D721Med (cell line): Measurements from ENCODE around the gene SERINC2.

Experiments used
- DNase-seq: peaks from one replicate; pipeline ENCODE4 v3.0.0; 2011; ENCODE audit warnings: low spot score; ENCODE audit not compliant: insufficient read length
- FAIRE-seq: peaks from 2 replicates; lab custom pipeline; 2011; peaks lifted over from hg19 to GRCh38; lab: Jason Lieb, UNC
- TF ChIP-seq, protein P1 (sequence below): IDR thresholded peaks from 2 replicates; pipeline ENCODE4 v1.5.1; 2012; ENCODE audit warnings: mild to moderate bottlenecking, control low read depth; ENCODE audit not compliant: insufficient read depth; ENCODE audit errors: missing control alignments

Gene SERINC2

DNA sequence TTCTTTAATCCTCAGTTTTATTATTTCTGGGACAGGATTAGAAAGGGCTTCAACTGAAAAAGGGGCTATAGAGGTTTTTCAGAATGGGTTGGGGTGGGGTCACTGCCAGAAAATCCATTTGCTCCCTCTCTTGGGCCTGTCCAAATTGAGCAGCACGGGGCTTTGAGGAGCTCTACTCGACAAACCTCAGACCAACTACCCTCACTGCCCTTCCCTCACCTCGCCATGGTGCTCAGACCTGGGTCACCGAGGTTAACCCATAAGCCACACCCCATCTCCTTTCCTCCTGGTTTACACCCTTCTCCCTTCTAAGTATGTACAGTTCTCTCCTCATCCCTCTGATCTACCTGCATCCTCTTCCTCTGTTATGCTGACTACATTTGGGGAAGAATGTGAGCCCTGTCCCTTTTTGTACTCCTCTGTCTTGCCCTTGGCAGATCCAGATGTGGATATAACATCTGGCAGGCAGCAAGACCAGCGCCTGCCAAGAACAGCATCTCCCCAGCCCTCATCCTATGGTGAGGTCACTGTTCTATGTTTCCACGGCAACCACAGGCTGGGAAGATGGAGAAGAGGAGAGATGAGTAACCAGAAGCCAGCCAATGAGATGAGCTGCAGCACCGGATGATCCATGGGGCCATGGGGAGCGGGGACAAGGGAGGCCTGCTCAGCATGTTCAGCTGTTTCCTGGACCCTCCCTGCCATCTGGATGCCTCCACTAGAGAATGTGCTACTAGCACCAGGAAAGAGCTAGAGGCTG lies 36.5 kb upstream of the SERINC2 start:
- no peak for FAIRE-seq

DNA sequence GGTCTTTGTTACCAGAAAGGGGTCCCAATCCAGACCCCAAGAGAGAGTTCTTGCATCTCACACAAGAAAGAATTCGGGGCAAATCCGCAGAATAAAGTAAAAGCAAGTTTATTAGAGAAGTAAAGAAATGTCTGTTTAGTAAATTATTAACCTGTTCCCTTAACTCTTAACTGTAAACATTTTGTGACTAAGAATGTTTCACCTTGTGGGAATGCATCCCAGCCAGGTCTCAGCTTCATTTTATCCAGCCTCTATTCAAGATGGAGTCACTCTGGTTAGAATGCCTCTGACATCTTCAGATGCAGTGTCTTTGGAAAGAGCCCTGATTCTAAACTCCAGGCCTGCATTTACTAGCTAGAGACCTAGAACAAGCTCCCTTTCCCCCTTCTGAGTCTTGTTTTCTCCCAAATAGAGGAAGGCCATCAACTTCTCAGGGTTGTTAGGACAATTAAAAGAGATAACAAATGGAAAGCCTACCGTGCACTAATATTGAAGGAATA lies 35.6 kb upstream of the SERINC2 start:
- no peak for FAIRE-seq
- TF ChIP-seq, protein P1, sequence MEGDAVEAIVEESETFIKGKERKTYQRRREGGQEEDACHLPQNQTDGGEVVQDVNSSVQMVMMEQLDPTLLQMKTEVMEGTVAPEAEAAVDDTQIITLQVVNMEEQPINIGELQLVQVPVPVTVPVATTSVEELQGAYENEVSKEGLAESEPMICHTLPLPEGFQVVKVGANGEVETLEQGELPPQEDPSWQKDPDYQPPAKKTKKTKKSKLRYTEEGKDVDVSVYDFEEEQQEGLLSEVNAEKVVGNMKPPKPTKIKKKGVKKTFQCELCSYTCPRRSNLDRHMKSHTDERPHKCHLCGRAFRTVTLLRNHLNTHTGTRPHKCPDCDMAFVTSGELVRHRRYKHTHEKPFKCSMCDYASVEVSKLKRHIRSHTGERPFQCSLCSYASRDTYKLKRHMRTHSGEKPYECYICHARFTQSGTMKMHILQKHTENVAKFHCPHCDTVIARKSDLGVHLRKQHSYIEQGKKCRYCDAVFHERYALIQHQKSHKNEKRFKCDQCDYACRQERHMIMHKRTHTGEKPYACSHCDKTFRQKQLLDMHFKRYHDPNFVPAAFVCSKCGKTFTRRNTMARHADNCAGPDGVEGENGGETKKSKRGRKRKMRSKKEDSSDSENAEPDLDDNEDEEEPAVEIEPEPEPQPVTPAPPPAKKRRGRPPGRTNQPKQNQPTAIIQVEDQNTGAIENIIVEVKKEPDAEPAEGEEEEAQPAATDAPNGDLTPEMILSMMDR: no peak
- no peak for DNase-seq

More for the DNA sequence above, 36.5 kb upstream of the SERINC2 start:
- TF ChIP-seq, protein P1: no peak
- DNase-seq: no peak

DNA sequence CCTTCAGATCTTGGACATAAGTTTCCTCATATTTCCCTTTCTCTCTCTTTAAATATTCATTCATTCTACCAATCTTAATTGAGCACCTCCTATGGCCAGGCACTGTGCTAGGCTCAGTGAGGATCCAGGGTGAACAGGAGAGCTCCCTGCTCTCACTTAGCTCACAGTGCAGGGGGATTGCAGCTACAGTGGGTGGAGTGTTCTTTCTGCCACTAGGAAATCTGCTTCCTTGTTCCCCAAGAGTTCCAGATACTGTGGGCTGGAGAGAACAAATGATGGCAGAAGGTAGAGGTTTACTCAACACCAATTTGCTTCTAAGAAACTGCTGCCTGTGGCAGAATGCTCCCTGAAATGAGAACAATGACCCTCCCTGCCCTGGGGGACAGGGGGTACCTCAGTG lies 35.0 kb upstream of the SERINC2 start:
- TF ChIP-seq, protein P1: no peak
- FAIRE-seq: no peak

DNA sequence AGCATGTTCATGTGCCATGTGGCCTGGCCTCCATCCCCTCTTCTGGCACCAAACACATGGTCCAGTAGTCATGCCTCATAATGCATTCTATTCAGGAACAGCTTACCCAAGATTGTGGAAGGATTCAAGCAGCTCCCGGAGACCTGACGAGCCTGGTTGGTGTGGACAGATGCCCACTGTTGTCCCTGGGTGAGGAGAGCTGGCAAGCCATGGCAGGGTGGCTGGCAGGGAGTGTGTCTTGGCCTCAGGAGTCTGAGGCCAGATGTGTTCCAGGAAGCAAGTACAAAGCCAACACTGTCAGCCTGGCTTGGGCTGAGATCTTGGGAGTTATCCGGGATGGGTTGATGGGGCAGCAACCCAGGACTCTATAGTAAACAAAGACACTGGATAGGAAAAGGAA lies 32.8 kb upstream of the SERINC2 start:
- DNase-seq (no peak), FAIRE-seq (no peak)
- TF ChIP-seq, protein P1: no peak

More for the DNA sequence above, 35.0 kb upstream of the SERINC2 start:
- no peak for DNase-seq

DNA sequence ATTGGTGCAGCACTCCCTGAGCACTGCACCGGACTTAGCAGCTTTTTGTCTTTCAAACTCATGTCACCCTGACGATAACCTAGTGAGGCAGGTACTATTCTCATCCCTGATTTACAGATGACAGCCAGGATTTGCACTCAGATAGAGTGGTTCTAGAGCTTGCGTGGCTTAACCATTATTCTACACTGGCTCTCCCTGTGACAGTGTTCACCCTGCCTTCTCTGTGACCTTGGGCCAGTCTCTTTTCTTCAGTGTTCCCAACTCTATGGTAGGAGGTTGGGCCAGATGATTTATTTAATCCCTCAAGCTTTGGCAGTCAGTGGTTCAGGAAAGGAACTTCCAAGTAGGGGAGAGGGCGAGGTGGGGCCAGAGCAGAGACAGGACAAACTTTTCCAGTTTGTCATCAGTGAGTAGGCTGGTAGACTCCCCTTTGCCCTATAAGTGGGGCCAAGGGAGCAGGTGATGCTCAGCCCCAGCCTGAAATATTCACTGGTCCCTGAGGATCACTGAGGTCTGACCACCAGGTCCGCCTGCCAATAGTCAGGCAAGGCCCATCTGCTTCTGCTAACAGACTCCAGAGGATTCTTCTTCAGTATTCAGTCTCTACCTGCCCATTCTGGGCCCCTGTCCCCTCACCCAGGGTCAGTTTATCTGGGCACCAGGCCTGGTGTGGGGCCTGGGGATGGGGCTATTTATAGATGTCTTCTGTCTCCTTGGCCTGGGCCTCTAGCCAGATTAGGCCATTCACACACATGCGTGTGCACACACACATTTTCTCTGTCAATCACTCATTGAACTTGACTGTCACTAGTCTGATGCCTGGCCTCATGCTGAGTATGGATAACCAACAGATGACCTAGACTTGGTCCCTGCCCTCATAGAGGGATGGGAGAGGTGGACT lies 31.4 kb upstream of the SERINC2 start:
- no peak for DNase-seq
- TF ChIP-seq, protein P1: no peak
- no peak for FAIRE-seq

DNA sequence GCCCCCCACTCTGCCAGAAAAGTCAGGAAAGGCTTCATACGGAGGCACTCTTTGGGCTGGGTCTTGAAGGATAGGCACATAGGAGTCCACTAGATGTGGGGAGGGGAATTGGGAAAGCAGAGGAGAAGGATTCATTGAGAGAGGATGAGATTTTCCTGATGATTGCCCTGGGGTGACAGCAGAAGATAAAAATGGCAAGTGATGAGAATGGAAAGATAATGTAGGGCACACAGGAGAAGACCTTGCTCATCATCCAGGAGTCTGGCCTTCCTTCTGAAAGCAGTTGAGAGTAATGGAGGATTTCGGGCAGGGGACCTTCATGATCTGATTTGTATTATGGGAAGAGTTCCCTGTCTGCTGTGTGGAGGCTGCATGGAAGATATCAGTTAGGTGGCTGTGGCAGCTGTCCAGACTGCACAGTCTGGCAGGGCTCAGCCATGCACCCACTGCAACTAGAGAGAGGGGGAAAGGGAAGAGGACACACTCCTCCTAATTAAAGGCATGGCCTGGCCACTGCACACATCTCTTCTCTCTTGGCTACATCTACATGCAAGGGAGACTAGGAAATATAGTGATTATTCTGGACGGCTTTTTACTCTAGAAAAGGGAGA lies 30.5 kb upstream of the SERINC2 start:
- DNase-seq (no peak), FAIRE-seq (no peak)
- TF ChIP-seq, protein P1: no peak
